Stimulated activated CD4-positive, alpha-beta T cell treated with anti-CD3 and anti-CD28 coated beads, Interleukin-4, amount 100 ng/mL, for 24 hours (primary cell): ENCODE results near the gene ABCB9.
"Not testable (repeated sequence)": the region's sequence is repeated elsewhere in the genome, so short reads cannot be mapped to it uniquely, and the experiment has no call there.

Experiments used
- DNase-seq: peaks from one replicate; pipeline ENCODE4 v3.0.0-alpha.2; 2020

Gene ABCB9

GRCh38 chr12:122965851-122966742, at the start of gene ABCB9:
Gene ABCB9 (minus strand): TSS chr12:122966463. CDS start chr12:122960235, 6,228 bp downstream.
- peak; percentile 91 for DNase-seq

DNA sequence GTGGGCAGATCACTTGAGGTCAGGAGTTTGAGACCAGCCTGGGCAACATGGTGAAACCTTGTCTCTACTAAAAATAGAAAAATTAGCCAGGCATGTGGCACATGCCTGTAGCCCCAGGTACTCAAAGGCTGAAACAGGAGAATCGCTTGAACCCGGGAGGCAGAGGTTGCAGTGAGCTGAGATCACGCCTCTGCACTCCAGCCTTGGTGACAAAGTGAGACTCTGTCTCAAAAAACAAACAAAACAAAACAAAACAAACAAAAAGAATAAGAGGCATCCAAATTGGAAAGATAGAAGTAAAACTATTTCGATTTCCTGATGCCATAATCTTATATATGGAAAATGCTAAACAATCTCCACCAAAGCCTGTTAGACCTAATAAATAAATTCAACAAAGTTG, 48.2 kb upstream of the ABCB9 start:
- DNase-seq, result not testable (repeated sequence)

GRCh38 chr12:123013185-123014095, 47.2 kb upstream of the ABCB9 start:
- DNase-seq, result no peak

GRCh38 chr12:123011701-123012100, 45.4 kb upstream of the ABCB9 start:
- DNase-seq, result no peak

GRCh38 chr12:123010681-123011080, 44.4 kb upstream of the ABCB9 start:
- DNase-seq, result no peak

- no peak for DNase-seq
Measured at GRCh38 chr12:123010110-123010509, 43.8 kb upstream of the ABCB9 start.

DNA sequence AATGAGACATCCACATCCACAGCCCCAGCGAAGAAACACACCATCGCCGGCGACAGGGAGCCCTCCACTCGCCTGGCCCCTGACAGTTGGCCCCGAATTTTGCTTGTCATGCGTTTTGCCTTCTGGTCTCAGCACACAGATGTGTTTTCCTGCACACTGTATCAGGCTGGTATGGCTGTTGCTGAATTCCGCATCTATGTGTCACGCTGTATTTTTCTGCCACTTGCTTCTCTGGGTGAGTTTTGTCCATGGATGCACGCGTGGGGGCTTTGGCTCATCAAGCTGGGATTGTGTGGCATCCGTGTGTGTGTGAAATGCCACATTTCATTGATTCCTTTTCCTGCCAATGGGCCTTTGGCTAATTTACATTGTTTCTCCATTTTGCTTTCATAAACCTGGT, 40.7 kb upstream of the ABCB9 start:
- no peak for DNase-seq

GRCh38 chr12:123005081-123005626, 38.9 kb upstream of the ABCB9 start:
- DNase-seq, result no peak

- no peak for DNase-seq
Measured at GRCh38 chr12:123004287-123004686, 38.0 kb upstream of the ABCB9 start.

GRCh38 chr12:123003257-123003656, 37.0 kb upstream of the ABCB9 start:
- DNase-seq, result no peak

DNA sequence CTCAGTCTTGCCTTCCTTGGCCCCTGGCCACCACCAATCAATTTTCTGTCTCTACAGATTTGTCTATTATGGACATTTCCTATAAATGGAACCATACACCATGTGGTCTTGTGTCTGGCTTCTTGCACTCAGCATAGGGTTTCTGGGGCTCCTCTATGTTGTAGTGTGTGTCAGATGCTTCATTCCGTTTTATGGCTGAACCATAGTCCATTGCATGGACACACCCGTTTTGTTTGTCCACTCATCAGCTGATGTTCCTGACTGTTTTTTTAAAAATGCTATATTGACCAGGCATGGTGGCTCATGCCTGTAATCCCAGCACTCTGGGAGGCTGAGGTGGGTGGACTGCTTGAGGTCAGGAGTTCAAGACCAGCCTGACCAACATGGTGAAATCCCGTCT, 35.2 kb upstream of the ABCB9 start:
- DNase-seq, result no peak

DNA sequence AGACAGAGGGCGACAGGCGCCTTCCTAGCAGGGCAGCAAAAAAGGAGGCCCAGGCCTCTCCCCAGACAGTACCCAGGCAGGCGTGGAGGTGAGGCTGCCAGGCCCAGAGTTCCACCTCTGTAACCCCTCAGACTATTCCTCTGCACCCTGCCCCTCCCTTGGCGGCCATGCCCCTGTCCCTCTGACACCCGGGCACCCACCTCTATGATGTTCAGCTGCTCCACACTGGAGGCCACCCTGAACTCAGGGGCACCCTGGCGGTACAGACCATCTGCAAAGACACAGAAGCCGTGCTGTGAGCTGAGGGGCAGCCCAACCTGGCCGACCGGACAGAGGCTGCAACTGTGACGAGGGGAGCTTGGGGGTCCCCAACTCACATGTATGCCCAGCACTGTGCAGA, 34.3 kb upstream of the ABCB9 start:
- no peak for DNase-seq

DNA sequence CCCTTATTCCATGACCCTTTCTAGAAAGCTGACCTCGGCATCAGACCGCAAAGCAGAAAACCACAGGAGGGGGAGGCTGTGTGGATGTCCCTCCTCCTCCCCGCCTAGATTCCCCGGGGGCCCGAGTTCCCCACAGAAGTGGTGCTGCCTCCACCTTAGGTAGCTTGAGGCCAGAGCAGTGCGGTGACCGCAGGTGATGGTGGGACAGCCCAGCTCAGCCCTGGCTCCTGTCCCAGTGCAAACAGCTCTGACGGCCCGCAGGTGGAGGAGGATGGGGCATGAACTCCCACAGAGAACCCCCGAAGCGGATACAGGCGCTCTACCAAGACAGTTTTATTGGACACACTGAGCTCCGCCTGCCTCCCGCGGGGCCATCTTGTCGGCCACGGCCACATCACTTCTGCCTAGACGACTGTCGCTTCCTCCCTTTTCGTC, 33.7 kb upstream of the ABCB9 start:
- no peak for DNase-seq

DNA sequence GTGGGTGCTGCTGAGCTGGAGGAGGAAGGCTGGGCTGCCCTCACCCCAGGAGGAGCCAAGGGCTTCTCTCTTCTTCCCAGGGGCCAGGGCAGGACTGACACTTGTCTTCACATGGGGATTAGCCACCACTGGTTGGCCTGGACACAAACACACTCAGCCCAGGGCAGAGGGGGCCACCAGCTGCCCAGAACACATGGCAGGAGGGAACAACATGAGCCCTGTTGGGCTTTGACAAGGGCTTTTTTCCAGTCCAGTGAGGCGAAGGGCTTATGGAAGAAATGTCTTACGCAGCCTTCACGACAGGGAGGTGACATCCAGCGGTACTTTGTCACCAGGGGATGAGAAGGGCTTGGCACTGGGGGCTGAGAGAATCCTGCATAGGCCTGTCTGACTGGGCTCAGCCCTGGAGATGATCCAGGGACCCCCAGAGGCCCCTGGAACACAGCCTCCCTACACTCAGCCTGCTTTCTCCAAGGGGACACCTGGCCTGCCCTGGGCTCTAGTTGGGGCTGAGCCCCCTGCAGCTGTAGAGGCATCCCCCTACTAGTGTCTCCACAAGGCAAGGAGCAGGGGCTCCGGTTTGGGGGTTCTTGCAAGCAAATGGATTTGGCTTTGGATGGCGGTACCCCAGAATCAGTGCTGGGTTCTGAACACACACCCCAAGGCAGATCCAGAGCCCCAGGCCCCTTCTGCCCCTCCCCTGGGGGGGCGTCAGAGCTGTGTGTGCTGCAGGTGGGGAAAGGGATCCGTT, 33.1 kb upstream of the ABCB9 start:
- DNase-seq, result no peak

DNA sequence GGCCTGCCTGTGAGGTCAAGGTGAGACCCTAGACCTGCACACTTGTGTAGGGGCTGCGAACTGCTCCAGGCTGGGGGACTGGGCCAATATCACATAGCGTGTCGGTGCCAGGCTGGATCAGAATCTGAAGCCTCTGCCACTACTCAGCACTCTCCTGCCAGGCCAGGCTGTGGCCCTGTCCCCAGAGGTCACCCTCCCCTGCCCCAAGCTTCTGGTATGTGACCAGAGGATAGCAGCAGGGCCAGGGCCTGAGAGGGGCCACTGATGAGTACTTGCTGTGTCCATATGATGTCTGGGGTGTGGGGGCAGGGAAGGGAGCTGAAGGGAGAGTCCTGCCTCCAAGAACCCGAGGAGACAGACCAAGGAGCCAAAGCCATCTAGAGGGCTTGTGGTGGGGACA, 32.1 kb upstream of the ABCB9 start:
- DNase-seq, result no peak

GRCh38 chr12:122997343-122998250, 31.3 kb upstream of the ABCB9 start:
- no peak for DNase-seq

DNA sequence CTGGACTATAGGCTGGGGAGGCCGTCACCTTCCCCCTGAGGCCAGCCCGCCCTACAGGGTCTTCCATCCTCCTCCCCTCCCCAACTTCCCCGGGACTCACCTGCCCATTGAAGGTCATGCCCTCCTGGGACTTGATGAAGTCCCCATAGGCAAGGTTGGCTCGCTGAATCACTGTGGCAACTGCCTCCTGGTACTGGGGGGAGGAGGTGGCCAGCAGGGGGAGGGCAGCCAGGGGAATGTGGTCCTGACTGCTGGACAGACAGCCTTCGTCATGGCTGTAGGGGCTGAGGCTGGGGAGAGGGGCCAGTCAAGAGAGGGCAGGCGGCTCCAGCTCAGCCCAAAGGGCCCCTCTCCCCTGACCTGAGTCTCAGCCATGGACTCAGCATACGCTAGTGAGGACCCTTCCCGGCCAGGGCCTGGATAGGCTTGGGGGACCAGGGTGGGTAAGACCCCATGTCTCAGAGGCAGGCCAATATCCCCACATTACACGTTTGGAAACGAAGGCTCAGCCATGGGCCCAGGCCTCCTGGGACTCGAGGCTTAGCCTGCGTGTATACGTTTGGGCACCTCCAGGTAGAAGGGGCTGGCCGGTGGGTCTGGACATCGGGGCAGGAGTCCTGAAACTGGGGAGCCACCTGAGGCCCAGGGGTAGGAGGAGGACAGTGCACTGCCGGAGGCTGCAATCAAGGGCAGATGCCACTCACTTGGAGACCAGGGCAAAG, 30.5 kb upstream of the ABCB9 start:
- DNase-seq, result no peak

GRCh38 chr12:122996188-122996601, 29.9 kb upstream of the ABCB9 start:
- no peak for DNase-seq

- no peak for DNase-seq
Measured at GRCh38 chr12:122995503-122996187, 29.4 kb upstream of the ABCB9 start.
